Dedifferentiated amniotic fluid mesenchymal stem cell (primary cell): ENCODE results near the gene FGD6.
"Not testable (repeated sequence)": the region's sequence is repeated elsewhere in the genome, so short reads cannot be mapped to it uniquely, and the experiment has no call there.

Experiments
- DNase-seq: peaks from one replicate; pipeline ENCODE4 v3.0.0-alpha.2; 2016; ENCODE audit errors: extremely low spot score

FGD6 gene

DNA sequence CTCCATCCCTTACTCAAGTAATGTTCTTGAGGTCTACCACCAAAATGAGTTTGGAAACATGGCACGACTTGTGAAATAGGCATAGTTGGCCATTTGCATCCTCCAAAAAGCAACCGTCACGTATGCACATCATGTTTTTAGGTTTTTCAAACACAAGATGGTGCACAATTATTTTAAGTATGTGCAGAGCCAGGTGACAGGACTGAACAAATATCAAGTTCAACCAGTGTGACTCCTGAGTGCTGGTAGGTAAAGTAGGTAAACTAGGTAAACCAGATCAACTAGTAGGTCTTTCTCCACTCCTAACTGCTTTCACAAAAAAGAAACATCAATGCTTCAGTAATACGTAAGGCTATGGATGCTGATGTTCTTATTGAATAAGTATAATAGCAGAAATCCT, 39.1 kb downstream of the FGD6 start:
- no peak for DNase-seq

DNA sequence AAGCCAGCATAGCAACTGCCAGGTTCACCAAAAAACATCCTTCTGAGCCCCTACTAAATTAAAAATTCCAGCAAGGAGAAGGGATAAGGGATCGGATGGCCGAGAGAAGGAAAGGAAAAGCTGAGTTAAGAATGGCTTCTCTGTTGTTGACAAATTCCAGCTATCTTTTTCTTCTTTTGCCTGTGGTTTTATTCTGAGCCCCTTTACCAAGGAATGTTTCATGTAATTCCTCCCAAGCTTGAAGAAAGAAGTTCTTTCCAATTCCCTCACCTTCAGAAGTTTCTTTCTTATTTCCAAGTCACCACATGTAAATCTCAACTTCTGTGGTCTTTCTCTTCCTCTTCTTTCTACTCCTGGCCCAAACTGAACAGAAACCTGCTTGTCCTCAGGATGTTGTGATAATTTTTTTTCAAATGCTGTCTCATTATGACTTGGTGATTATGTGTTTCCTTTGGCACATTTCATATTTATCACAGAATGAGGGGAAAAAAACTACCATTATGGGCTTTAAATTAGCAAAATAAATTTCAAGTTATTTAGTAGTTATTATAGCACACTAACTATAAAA, 40.0 kb downstream of the FGD6 start:
- no peak for DNase-seq

GRCh38 chr12:95173392-95174251, 43.6 kb downstream of the FGD6 start:
- DNase-seq = peak; percentile 16

DNA sequence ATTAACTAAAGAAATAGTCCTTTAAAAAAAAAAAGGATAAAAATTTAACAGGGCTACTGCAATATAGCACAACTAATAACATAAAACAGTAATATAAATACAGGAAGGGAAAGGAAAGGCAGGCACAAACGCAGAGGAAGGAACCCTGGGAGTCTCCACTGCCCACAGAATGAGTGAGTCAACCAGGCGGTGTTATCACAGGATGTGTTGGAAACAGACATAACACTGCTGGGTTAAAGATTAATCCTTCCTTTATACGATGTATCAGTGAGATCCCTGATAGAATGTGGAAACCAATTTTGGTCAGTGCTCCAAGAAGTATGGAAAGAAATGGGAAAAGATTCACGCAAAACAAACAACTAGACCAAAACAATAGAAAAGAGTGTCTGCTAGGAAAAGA, 47.9 kb downstream of the FGD6 start:
- peak; percentile 15 for DNase-seq

DNA sequence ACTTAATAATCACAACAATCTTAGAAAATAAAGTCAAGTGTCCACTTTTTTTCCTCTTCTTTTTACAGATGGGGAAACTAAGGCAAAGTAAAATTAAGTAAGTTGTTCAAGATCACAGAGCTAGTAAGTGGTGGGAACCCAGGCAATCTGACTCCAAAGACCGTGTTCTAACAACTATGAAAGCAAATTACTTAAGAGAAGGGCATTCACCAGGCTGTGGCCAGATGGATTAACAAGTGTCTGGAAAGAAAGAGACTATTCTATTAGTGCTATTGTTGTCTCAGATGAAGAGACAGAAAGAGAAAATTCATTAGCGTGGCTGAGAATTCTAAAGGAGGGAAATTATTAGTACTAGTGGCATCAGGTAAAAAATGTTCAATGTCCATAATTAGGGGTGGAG, 48.5 kb downstream of the FGD6 start:
- DNase-seq = no peak

DNA sequence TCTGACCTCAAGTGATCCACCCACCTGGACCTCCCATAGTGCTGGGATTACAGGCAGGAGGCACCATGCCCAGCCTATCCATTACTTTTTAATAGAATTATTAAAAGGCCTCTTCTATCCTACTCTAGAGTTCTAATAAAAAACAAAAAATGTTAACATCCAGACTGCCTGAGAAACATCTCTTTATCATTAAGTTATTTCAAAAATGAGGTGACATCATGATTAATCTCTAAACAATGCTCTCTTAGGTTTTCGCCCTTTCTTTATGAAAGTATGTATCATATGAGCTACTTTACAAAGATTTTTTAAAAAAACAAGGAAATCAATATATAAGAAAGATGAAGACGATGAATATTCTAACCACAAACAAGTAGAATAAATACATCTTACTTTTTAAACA, 52.6 kb downstream of the FGD6 start:
- no peak for DNase-seq

GRCh38 chr12:95158919-95159318, 58.3 kb downstream of the FGD6 start:
- DNase-seq = no peak

DNA sequence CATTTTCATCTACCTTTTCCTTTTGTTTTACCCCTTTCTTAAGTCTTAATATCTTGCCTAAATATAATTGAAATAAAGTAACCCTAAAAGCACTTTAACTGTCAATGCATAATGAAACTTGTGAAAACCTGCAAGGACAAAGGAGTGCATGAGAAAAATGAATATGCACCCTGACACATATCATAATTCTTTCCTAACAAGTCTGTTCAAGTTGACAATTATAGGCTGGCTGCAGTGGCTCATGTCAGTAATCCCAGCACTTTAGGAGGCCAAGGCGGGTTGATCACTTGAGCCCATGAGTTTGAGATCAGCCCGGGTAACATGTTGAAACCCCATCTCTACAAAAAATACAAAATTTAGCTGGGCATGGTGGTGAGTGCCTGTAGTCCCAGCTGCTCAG, 65.4 kb downstream of the FGD6 start:
- no peak for DNase-seq

DNA sequence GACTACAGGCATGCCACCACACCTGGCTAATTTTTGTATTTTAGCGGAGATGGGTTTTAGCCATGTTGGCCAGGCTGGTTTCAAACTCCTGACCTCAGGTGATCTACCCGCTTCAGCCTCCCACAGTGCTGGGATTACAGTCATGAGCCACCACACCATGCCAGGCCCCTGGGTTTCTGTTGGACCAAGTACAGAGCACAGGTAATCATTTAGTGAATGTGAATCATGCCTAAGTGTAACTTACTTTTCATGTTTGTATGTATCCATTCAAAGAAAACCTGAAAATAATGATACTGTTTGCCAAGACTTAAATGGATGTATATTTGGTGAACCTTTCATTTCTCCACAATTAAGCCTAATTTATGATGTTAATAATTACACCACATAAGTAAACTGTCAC, 65.9 kb downstream of the FGD6 start:
- DNase-seq = no peak

DNA sequence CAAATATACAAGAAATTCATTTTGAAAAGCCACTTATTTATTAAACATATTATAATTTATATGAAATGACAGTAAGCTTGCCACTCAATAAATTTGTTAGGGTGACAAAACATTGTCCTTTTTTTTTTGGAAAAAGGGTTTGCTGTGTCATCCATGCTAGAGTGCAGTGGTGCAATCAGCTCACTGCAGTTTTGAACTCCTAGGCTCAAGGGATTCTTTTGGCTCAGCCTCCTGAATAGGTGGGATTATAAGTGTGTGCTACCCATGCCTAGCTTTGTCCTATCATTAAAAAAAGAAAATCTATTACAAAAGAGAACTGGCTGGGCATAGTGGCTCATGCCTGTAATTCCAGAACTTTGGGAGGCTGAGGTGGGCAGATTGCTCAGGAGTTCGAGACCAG, 66.8 kb downstream of the FGD6 start:
- DNase-seq = no peak

DNA sequence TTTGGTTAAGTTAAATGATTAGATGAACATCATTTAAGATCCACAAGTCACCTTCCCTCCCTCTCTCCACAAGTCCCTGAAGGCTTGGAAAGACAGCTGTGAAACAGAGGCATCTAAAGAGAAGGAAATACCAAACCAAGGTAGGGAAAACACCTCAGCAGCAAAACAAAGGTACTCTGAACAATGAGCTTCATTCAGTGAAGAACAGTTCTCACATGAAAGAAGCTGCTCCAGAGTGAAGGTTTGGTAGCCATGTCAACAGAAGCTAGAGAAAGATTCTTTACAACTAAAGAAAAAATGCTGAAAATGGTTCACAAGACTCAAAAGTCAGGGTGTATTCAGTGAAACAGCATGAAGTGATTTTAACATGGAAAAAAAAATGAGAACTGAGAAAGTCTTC, 69.4 kb downstream of the FGD6 start:
- no peak for DNase-seq

GRCh38 chr12:95146769-95147168, 70.5 kb downstream of the FGD6 start:
- DNase-seq = no peak

- DNase-seq = no peak
Observed at GRCh38 chr12:95143621-95144205, 73.6 kb downstream of the FGD6 start.

- no peak for DNase-seq
Observed at GRCh38 chr12:95142431-95143151, 74.7 kb downstream of the FGD6 start.

DNA sequence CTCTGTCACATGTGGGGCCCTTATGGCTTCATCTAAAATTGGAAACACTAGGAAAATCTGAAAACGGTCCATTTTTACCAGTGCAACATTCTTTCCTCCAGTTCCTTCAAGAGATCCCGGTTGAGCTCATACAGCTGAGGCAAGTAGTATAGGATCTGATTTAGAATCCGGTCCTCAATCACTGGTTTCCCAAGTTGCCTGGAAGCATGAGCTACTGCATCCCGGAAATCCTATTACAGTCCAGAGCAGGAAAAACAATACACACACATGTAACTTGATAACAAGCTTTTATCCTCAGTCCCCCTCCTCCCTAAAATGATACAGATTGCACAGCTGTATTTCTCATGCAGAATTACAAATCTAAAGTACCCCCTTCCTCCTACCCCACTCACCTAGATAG, 76.0 kb downstream of the FGD6 start:
- no peak for DNase-seq

GRCh38 chr12:95138031-95138430, 79.2 kb downstream of the FGD6 start:
- not testable (repeated sequence) for DNase-seq

DNA sequence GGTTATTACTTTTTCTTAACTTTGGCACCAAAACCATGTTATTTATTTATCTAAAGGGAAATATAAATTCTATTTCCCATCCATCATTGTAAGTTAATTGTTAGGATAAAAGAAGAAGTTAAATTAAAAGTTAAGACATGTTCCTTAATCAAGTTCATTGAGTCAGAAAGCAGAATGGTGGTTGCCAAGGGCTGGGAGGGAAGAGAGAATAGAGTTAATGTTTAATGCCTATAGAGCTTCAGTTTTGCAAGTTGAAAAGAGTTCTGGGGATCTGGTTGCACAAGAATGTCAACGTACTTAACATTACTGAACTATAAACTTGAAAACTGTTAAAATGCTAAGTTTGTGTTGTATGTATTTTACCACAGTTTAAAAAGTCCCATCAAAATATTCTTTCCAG, 80.7 kb downstream of the FGD6 start:
- DNase-seq = no peak

DNA sequence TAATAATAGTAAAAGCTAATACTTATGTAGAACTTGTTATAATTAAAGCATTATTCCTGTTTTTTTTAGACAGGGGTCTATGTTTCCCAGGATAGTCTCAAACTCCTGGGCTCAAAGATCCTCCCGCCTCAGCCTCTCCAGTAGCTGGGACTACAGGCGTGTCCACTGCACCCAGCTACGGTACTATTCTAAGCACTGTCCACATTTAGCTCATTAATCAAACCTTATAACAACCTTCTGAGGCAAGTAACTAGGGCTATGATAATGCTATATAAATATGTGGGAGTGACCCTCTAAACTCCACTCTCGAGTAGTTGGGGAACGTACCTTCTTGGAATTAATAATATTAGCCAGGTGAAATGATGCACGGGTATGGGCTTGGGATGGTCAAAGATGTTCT, 83.2 kb downstream of the FGD6 start:
- DNase-seq = no peak

DNA sequence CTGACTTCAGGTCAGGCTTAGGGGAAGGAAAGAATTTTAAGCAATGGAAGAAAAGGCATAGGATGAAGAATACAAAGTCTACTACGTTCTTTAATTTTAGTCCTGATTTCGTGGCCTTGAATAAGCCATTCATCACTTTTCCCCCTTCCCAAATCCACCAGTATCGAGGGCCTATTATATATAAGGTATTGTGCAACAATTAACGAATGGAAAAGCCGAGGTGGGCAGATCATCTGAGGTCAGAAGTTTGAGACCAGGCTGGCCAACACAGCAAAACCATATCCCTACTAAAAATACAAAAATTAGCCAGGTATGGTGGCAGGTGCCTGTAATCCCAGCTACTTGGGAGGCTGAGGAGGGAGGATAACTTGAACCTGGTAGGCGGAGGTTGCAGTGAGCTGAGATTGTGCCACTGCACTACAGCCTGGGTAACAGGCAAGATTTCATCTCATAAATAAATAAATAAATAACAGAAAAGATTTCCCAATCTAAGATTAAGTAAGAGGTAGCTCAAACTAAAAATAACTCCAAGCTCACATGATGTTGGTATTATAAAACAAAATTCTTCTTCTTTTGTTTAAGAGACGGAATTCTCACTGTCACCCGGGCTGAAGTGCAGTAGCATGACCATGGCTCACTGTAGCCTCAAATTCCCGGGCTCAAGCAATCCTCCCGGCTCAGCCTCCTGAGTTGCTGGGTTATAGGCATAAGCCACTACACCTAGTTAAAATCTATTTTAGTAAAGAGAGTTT, 85.5 kb downstream of the FGD6 start:
- DNase-seq = no peak

DNA sequence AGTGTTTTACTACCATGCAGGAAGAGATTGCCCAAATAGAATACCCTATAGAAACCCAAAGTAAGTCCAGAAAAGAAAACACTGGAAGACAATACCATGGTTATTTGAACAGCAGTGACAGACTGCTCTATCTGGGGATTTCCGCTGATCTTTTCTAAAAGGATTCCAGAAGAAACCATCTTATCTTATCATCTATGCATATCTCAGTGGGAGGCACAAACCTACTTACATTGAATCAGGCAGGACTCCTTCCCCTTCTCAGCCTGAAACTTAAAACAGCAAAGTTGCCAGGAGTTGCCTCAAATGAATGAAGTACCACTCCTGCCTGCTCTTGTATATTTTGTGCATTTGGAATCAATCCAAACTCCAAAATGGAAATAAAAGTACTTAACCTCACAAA, 87.2 kb downstream of the FGD6 start:
- DNase-seq = no peak

DNA sequence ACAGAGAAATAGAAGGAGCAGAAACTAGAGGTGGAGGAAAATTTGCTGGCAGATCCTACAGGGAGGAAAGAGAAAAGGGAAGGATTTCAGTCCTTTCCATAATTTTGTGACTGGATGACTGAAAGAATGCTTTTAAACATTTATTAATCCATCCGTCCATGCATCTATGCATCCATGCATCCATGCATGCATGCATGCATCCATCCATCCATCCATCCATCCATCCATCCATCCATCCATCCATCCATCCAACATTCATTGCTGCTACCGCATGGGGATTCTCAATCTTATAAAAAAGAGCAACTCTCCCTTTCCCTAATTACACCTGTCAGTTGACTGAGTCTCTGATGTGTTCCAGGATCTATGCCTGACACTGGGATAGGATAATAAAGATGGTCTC, 88.2 kb downstream of the FGD6 start:
- no peak for DNase-seq

DNA sequence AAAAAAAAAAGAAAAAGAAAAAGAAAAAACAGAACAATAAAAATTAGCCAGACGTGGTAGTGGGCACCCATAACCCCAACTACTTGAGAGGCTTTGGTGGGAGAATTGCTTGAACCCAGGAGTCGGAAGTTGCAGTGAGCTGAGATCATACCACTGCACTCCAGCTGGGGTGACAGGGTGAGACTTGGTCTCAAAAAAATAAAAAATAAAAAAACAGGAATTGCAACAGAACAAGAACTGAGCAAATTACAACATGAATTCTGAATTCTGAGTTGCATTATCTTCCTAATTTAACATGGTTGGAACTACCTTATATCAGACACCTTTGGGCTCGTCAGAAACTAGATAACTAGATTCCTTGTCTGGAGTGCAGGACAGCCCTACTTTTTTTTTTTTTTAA, 90.5 kb downstream of the FGD6 start:
- no peak for DNase-seq
